GM23338 (cell line): Measurements from ENCODE around the gene SAFB. TPM values are rescaled to one million over a fixed set of nuclear protein-coding genes. Genes with fewer than 3 reads are reported as not detected.

ENCODE experiments used
- ATAC-seq: fragments of 200-7000 bp; cut with Tn5 transposase; 3 replicates; pipeline ENCODE4 v1.9.1; 2020
- DNase-seq: peaks from one replicate; pipeline ENCODE4 v3.0.0-alpha.2; 2015; ENCODE audit warnings: low spot score
- H2AFZ ChIP-seq: fragments of 200-600 bp; sonication (generic); 2 replicates; pipeline ENCODE4 v1.8.0; 2016; ENCODE audit warnings: antibody characterized with exemption, mild to moderate bottlenecking, moderate library complexity
- H3F3A ChIP-seq: fragments of 200-600 bp; sonication (generic); replicated peaks from 2 replicates; pipeline ENCODE4 v1.8.0; 2017; ENCODE audit warnings: antibody characterized with exemption, mixed run types, low read depth
- H3K27ac ChIP-seq: fragments of 200-600 bp; sonication (generic); 2 replicates; pipeline ENCODE4 v1.6.1; 2016; ENCODE audit warnings: low read depth
- H3K27me3 ChIP-seq: fragments of 200-600 bp; sonication (generic); 2 replicates; pipeline ENCODE4 v1.8.0; 2016; ENCODE audit warnings: mild to moderate bottlenecking, mixed run types, moderate library complexity; ENCODE audit not compliant: insufficient read depth
- H3K36me3 ChIP-seq: fragments of 200-600 bp; sonication (generic); 2 replicates; pipeline ENCODE4 v1.8.0; 2016; ENCODE audit warnings: mild to moderate bottlenecking; ENCODE audit not compliant: insufficient read depth
- H3K4me1 ChIP-seq: fragments of 200-600 bp; sonication (generic); 2 replicates; pipeline ENCODE4 v1.8.0; 2016; ENCODE audit warnings: mild to moderate bottlenecking, moderate library complexity; ENCODE audit not compliant: insufficient read depth
- H3K4me2 ChIP-seq: fragments of 200-600 bp; sonication (generic); 2 replicates; pipeline ENCODE4 v1.7.1; 2017; ENCODE audit warnings: mixed run types
- H3K4me3 ChIP-seq: fragments of 200-600 bp; sonication (generic); 2 replicates; pipeline ENCODE4 v1.6.1; 2016; ENCODE audit warnings: mixed run types
- H3K79me2 ChIP-seq: fragments of 200-600 bp; sonication (generic); replicated peaks from 2 replicates; pipeline ENCODE4 v1.8.0; 2017; ENCODE audit warnings: mild to moderate bottlenecking; ENCODE audit not compliant: insufficient read depth
- H3K9me2 ChIP-seq: fragments of 200-600 bp; sonication (generic); 2 replicates; pipeline ENCODE4 v1.8.0; 2017; ENCODE audit not compliant: insufficient read depth
- H4K20me1 ChIP-seq: fragments of 200-600 bp; sonication (generic); replicated peaks from 2 replicates; pipeline ENCODE4 v1.8.0; 2017; ENCODE audit warnings: mild to moderate bottlenecking; ENCODE audit not compliant: insufficient read depth
- H3K27ac Mint-ChIP-seq: 2 replicates; pipeline ENCODE4 v1.8.0; 2020; ENCODE audit warnings: inconsistent platforms, mild to moderate bottlenecking, moderate library complexity, mixed read lengths
- H3K27me3 Mint-ChIP-seq: 3 replicates; pipeline ENCODE4 v1.8.0; 2022; ENCODE audit warnings: low read depth, mild to moderate bottlenecking, moderate library complexity, mixed read lengths, inconsistent platforms; ENCODE audit not compliant: insufficient read depth, poor library complexity
- H3K36me3 Mint-ChIP-seq: 3 replicates; pipeline ENCODE4 v1.8.0; 2021; ENCODE audit warnings: low read depth, mild to moderate bottlenecking, inconsistent platforms, moderate library complexity, mixed read lengths
- H3K4me1 Mint-ChIP-seq: 3 replicates; pipeline ENCODE4 v1.8.0; 2020; ENCODE audit warnings: mild to moderate bottlenecking, inconsistent platforms, mixed read lengths
- H3K4me3 Mint-ChIP-seq: 3 replicates; pipeline ENCODE4 v1.8.0; 2021; ENCODE audit warnings: moderate library complexity, mild to moderate bottlenecking, inconsistent platforms, mixed read lengths
- H3K9me3 Mint-ChIP-seq: 3 replicates; pipeline ENCODE4 v1.8.0; 2020; ENCODE audit warnings: moderate library complexity, mild to moderate bottlenecking, inconsistent platforms, mixed read lengths
- CREB1 ChIP-seq: fragments of 250-450 bp; sonication (Bioruptor Pico); IDR thresholded peaks from 2 replicates; pipeline ENCODE4 v1.5.0; 2020; ENCODE audit warnings: low read depth, mild to moderate bottlenecking, moderate library complexity
- CTCF ChIP-seq, 2 experiments: fragments of 200-600 bp in 1 of 2; sonication (generic) in 1 of 2; conservative IDR thresholded peaks; 2 replicates each; pipeline versions ENCODE4 v1.5.1 to v1.6.1; 2016 to 2017; ENCODE audit warnings: antibody characterized with exemption in 2 of 2, low read depth in 2 of 2, mild to moderate bottlenecking in 2 of 2, moderate library complexity in 1 of 2
- ETS1 ChIP-seq: IDR thresholded peaks from 2 replicates; pipeline ENCODE4 v1.6.1; 2016; ENCODE audit warnings: antibody characterized with exemption
- EZH2 ChIP-seq: fragments of 200-600 bp; sonication (generic); IDR thresholded peaks from one replicate; pipeline ENCODE4 v1.8.0; 2017; ENCODE audit warnings: antibody characterized with exemption, mild to moderate bottlenecking, low read depth; ENCODE audit not compliant: unreplicated experiment
- EZH2phosphoT487 ChIP-seq: fragments of 200-600 bp; sonication (generic); IDR thresholded peaks from one replicate; pipeline ENCODE4 v1.8.1; 2018; ENCODE audit warnings: antibody characterized with exemption; ENCODE audit not compliant: unreplicated experiment
- JUNB ChIP-seq: IDR thresholded peaks from one replicate; pipeline ENCODE4 v1.6.1; 2016; ENCODE audit warnings: antibody characterized with exemption; ENCODE audit not compliant: unreplicated experiment
- NANOG ChIP-seq: IDR thresholded peaks from 2 replicates; pipeline ENCODE4 v1.6.1; 2016; ENCODE audit warnings: antibody characterized with exemption, borderline replicate concordance
- POLR2AphosphoS5 ChIP-seq: IDR thresholded peaks from 2 replicates; pipeline ENCODE4 v1.6.1; 2016; ENCODE audit warnings: antibody characterized with exemption, low read depth
- REST ChIP-seq: IDR thresholded peaks from one replicate; pipeline ENCODE4 v1.6.1; 2018; ENCODE audit warnings: antibody characterized with exemption; ENCODE audit not compliant: unreplicated experiment
- STAT1 ChIP-seq: IDR thresholded peaks from one replicate; pipeline ENCODE4 v1.6.1; 2016; ENCODE audit warnings: antibody characterized with exemption; ENCODE audit not compliant: unreplicated experiment
- ZNF114 ChIP-seq: fragments of 250-450 bp; sonication (Bioruptor Pico); IDR thresholded peaks from 2 replicates; pipeline ENCODE4 v1.5.0; 2020; ENCODE audit warnings: mild to moderate bottlenecking, moderate library complexity
- ZNF331 ChIP-seq: fragments of 250-450 bp; sonication (Bioruptor Pico); IDR thresholded peaks from 2 replicates; pipeline ENCODE4 v1.5.0; 2020; ENCODE audit warnings: low read depth, mild to moderate bottlenecking, moderate library complexity
- ZNF462 ChIP-seq: fragments of 250-450 bp; sonication (Bioruptor Pico); IDR thresholded peaks from 2 replicates; pipeline ENCODE4 v1.5.0; 2020; ENCODE audit warnings: mild to moderate bottlenecking, moderate library complexity
- polyA plus RNA-seq: library from polyadenylated mRNA; unstranded; fragments of >200 nt; fragmentation: Nextera tagmentation; extraction: Ambion mirVana; gene quantifications from 2 replicates; pipeline ENCODE4 v1.2.1, GENCODE V29; 2016
- total RNA-seq: library from RNA; depleted of rRNA; stranded (reverse); fragments of >200 nt; shearing (Covaris generic); gene quantifications from 2 replicates; pipeline ENCODE4 v1.2.3, GENCODE V29; 2014

The SAFB gene
- total and polyA plus RNA-seq, 2 experiments from 2014 or later: 85.2 to 109 TPM

GRCh38 chr19:5674714-5675113 is 51.8 kb downstream of the SAFB start:
- no peak overlapping the region for H2AFZ ChIP-seq
- peaks cover 20% of the 10 kb centered on the region for H3K27me3 Mint-ChIP-seq
- H3K4me1 ChIP-seq: no peaks in the 10 kb centered on the region; the same call in 1 of the 2 replicates
- no peak overlapping the region for H3K27ac ChIP-seq
- TF ChIP-seq ETS1 (no peak), CTCF (conservative IDR thresholded peaks at IDR 0.05; ENCODE audit: low read depth in 2 of 2) (no peak), ZNF462 (CRISPR knock-in tag) (no peak), EZH2phosphoT487 (no peak), POLR2AphosphoS5 (no peak), CREB1 (CRISPR knock-in tag) (no peak), REST (no peak), STAT1 (no peak), JUNB (no peak), ZNF114 (CRISPR knock-in tag) (no peak), NANOG (no peak), EZH2 (no peak), ZNF331 (CRISPR knock-in tag) (no peak)
- no peaks in the 10 kb centered on the region for H3K9me2 ChIP-seq
- no peaks in the 10 kb centered on the region for H3K27me3 ChIP-seq
- H3K27ac Mint-ChIP-seq: no peak overlapping the region
- no peak overlapping the region for H3K4me3 Mint-ChIP-seq
- H3K4me3 ChIP-seq: no peak overlapping the region
- H3K36me3 ChIP-seq: no peaks in the 10 kb centered on the region
- H3K79me2 ChIP-seq: no peaks in the 10 kb centered on the region
- H3F3A ChIP-seq: 0 out of 2 replicates have a peak, but pooled peaks cover 5% of the 10 kb centered on the region
- ATAC-seq: no peak
- peaks cover 3% of the 10 kb centered on the region for H4K20me1 ChIP-seq
- no peak overlapping the region for H3K4me2 ChIP-seq
- no peaks in the 10 kb centered on the region for H3K9me3 Mint-ChIP-seq
- peaks cover 23% of the 10 kb centered on the region; the same call in 2 of the 3 replicates for H3K36me3 Mint-ChIP-seq
- peaks cover 9% of the 10 kb centered on the region for H3K4me1 Mint-ChIP-seq
- DNase-seq: no peak
